Measurements from ENCODE around the gene TMEM151B. TPM values are rescaled to one million over a fixed set of nuclear protein-coding genes. Genes with fewer than 3 reads are reported as not detected.

Gene TMEM151B
- 0.05 TPM in 1 of 2 replicates, not detected in the other for total RNA-seq

GRCh38 chr6:44269921-44270525 lies at the start of gene TMEM151B:
Gene TMEM151B, plus strand, starts transcription at chr6:44270450. Its CDS starts 293 bp downstream, at chr6:44270743.

GRCh38 chr6:44223319-44224028 lies 46.8 kb upstream of the TMEM151B start, which contains the start of gene SLC29A1:
Gene SLC29A1, plus strand, starts transcription at chr6:44223595. Its CDS starts 3,719 bp downstream, at chr6:44227314.

GRCh38 chr6:44246663-44247337 lies 23.4 kb upstream of the TMEM151B start, which contains the start of gene HSP90AB1:
Gene HSP90AB1, plus strand, starts transcription at chr6:44247101. Its CDS starts 1,529 bp downstream, at chr6:44248630.

GRCh38 chr6:44257025-44257752 lies 13.1 kb upstream of the TMEM151B start, which contains the start of gene SLC35B2:
Gene SLC35B2, minus strand, starts transcription at chr6:44257528. Its CDS starts 118 bp downstream, at chr6:44257410.

GRCh38 chr6:44265007-44265721 lies 5.1 kb upstream of the TMEM151B start, which contains the start of gene NFKBIE:
Gene NFKBIE, minus strand, starts transcription at chr6:44265551. Its CDS starts 205 bp downstream, at chr6:44265346.

GRCh38 chr6:44312901-44313788 lies 42.9 kb downstream of the TMEM151B start, which contains the start of gene AARS2:
Gene AARS2, minus strand, starts transcription at chr6:44313347. Its CDS starts 24 bp downstream, at chr6:44313323.

GRCh38 chr6:44342489-44342888 lies 72.2 kb downstream of the TMEM151B start, which contains the start of gene SPATS1:
Gene SPATS1, plus strand, starts transcription at chr6:44342650. Its CDS starts 446 bp downstream, at chr6:44343096.

Other genes with a start within 250 kb of the TMEM151B start
- 28.6 and 48.4 TPM in 2 replicates for gene MRPL14, start 143.0 kb upstream of the TMEM151B start, total RNA-seq
- gene TMEM63B, start 142.9 kb upstream of the TMEM151B start, total RNA-seq, result 25.5 and 56.4 TPM in 2 replicates
- not detected in 2 replicates for gene CAPN11, start 111.6 kb upstream of the TMEM151B start, total RNA-seq
- not detected in 2 replicates for gene MYMX, start 53.5 kb upstream of the TMEM151B start, total RNA-seq
- 1.8 and 11.9 TPM in 2 replicates for gene SLC29A1, start 46.9 kb upstream of the TMEM151B start, total RNA-seq
- gene HSP90AB1, start 23.3 kb upstream of the TMEM151B start, total RNA-seq, result 599 and 807 TPM in 2 replicates
- gene SLC35B2, start 12.9 kb upstream of the TMEM151B start, total RNA-seq, result 105 and 143 TPM in 2 replicates
- 5.6 and 6.1 TPM in 2 replicates for gene NFKBIE, start 4.9 kb upstream of the TMEM151B start, total RNA-seq
- 16.3 and 23.6 TPM in 2 replicates for gene AARS2, start 42.9 kb downstream of the TMEM151B start, total RNA-seq
- not detected in 2 replicates for gene SPATS1, start 72.2 kb downstream of the TMEM151B start, total RNA-seq
- gene CDC5L, start 117.3 kb downstream of the TMEM151B start, total RNA-seq, result 18.7 and 23.6 TPM in 2 replicates

All from smooth muscle cell of the umbilical artery (primary cell).